Stimulated activated CD4-positive, alpha-beta T cell treated with anti-CD3 and anti-CD28 coated beads, Interleukin-15, amount 100 ng/mL, for 48 hours (primary cell): Measurements from ENCODE around the gene GARNL3.
A peak's percentile ranks its signal among the peaks of the same experiment; 100 is the strongest.

ENCODE experiments used
- DNase-seq, 2 donors: peaks; one replicate each; pipeline ENCODE4 v3.0.0-alpha.2; 2020; ENCODE audit warnings: low read depth in 2 of 2

Gene GARNL3

GRCh38 chr9:127309715-127310114 lies 45.1 kb downstream of the GARNL3 start:
- no peak for DNase-seq

GRCh38 chr9:127311239-127311741 lies 46.7 kb downstream of the GARNL3 start:
- DNase-seq, result peak in 1 of 2 donors; percentile 14

GRCh38 chr9:127313042-127313560 lies 48.5 kb downstream of the GARNL3 start:
- DNase-seq, result no peak

- DNase-seq, result no peak
Observed at GRCh38 chr9:127314911-127315310, 50.3 kb downstream of the GARNL3 start.

GRCh38 chr9:127316586-127317323 lies 52.2 kb downstream of the GARNL3 start:
- no peak for DNase-seq

GRCh38 chr9:127318651-127319167 lies 54.1 kb downstream of the GARNL3 start:
- DNase-seq, result no peak

- no peak for DNase-seq
Observed at GRCh38 chr9:127319366-127320114, 55.0 kb downstream of the GARNL3 start.

- no peak for DNase-seq
Observed at GRCh38 chr9:127320115-127320378, 55.5 kb downstream of the GARNL3 start.

- no peak for DNase-seq
Observed at GRCh38 chr9:127323393-127323792, 58.8 kb downstream of the GARNL3 start.

GRCh38 chr9:127330501-127330900 lies 65.9 kb downstream of the GARNL3 start:
- no peak for DNase-seq

- no peak for DNase-seq
Observed at GRCh38 chr9:127333221-127334064, 68.9 kb downstream of the GARNL3 start.

GRCh38 chr9:127334725-127335124 lies 70.2 kb downstream of the GARNL3 start:
- DNase-seq, result no peak

- DNase-seq, result no peak
Observed at GRCh38 chr9:127336086-127336485, 71.5 kb downstream of the GARNL3 start.

- DNase-seq, result no peak
Observed at GRCh38 chr9:127336506-127337352, 72.2 kb downstream of the GARNL3 start.

- no peak for DNase-seq
Observed at GRCh38 chr9:127340721-127341120, 76.1 kb downstream of the GARNL3 start.

- DNase-seq, result no peak
Observed at GRCh38 chr9:127341152-127341551, 76.6 kb downstream of the GARNL3 start.

GRCh38 chr9:127344368-127345000 lies 79.9 kb downstream of the GARNL3 start:
- DNase-seq, result no peak

GRCh38 chr9:127345566-127345965 lies 81.0 kb downstream of the GARNL3 start:
- DNase-seq, result no peak

GRCh38 chr9:127346584-127346983 lies 82.0 kb downstream of the GARNL3 start:
- DNase-seq, result no peak
